GM23248 (cell line): ENCODE results near the gene FH.

Experiments used
- EZH2 ChIP-seq: fragments of 200-600 bp; sonication (generic); IDR thresholded peaks from 2 replicates; pipeline ENCODE4 v1.6.1; 2018; ENCODE audit warnings: antibody characterized with exemption, mild to moderate bottlenecking; ENCODE audit not compliant: insufficient read depth, poor library complexity, severe bottlenecking
- EZH2phosphoT487 ChIP-seq: fragments of 200-600 bp; sonication (generic); IDR thresholded peaks from 2 replicates; pipeline ENCODE4 v1.6.1; 2018; ENCODE audit warnings: antibody characterized with exemption, moderate library complexity, mild to moderate bottlenecking, low read depth; ENCODE audit not compliant: insufficient read depth

GRCh38 chr1:241473026-241473425 lies 46.5 kb downstream of the FH start:
- no peak for TF ChIP-seq EZH2phosphoT487
- no peak for TF ChIP-seq EZH2
